Measurements from ENCODE around the gene GINS1. TPM values are rescaled to one million over a fixed set of nuclear protein-coding genes. Genes with fewer than 3 reads are reported as not detected.

The GINS1 gene
- total and polyA plus RNA-seq, 2 of the 8 experiments (the other 6 are each of a cell fraction or from before 2014, with no cell fraction given) = 44.7 to 68.4 TPM

DNA sequence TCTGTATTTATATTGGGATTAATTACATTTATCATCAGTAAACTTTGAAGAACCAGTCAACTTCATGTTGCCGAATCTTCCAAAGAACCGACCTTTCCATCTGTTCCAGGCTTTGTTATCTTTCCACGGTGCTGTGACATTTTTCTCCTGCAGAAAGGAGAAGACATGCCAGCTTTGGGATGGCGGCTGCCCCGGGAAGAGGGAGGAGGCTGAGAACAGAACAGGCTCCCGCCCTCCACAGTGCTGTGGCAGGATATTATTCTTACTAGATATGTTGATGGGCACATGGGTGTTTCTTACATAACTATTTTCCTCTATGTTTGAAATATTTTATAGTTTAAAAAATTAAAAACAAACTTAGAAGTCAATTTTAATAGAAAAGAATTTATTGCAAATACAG lies 44.9 kb downstream of the GINS1 start:
- H3K4me3 ChIP-seq (ENCODE audit: extremely low read depth in 1 of 4, insufficient read depth in 2 of 4, low read depth in 3 of 4, low read length in 4 of 4) = no peak overlapping the region
- H2AFZ ChIP-seq (ENCODE audit: low read length) = no peak overlapping the region
- no peak overlapping the region for H2BK12ac ChIP-seq (ENCODE audit: low read depth, low read length)
- H4K20me1 ChIP-seq (replicated peaks in 1 of 2; ENCODE audit: control insufficient read depth in 1 of 2, insufficient read depth in 2 of 2, low read length in 2 of 2) = no peaks in the 10 kb centered on the region
- CTCF ChIA-PET (ENCODE audit: partially characterized antibody) = interaction anchor here (1.1 kb wide), 1 partner anchor 18 kb away, joined by 3 read pairs; no protein-coding TSS in a partner anchor
- H3K79me1 ChIP-seq (ENCODE audit: low read depth, low read length) = no peaks in the 10 kb centered on the region
- H3K27ac ChIP-seq (ENCODE audit: low read depth, low read length) = no peak overlapping the region
- no peak overlapping the region for H3K18ac ChIP-seq (ENCODE audit: extremely low read depth, low read length)
- no peak overlapping the region for H3K4ac ChIP-seq (replicated peaks; ENCODE audit: insufficient read length, low read depth, low read length)
- H2BK20ac ChIP-seq (ENCODE audit: low read length) = no peak overlapping the region
- H3K14ac ChIP-seq (ENCODE audit: insufficient read length) = no peak overlapping the region
- WGBS, 2 experiments (ENCODE audit: extremely low coverage in 1 of 2, insufficient coverage in 1 of 2, insufficient read length in 1 of 2, insufficient replicate concordance in 2 of 2, low coverage in 1 of 2, low lambda C conversion rate in 2 of 2, missing lambda C conversion rate in 1 of 2) = 97% methylated on average over 6 of the region's 6 CpGs; no CpG with 5 or more reads in 1 of the 2 experiments
- no peaks in the 10 kb centered on the region for H3K27me3 ChIP-seq (replicated peaks in 1 of 4; ENCODE audit: control insufficient read depth in 3 of 4, extremely low read depth in 1 of 4, insufficient read depth in 3 of 4, low read length in 3 of 4)
- H3K23me2 ChIP-seq (ENCODE audit: low read depth, low read length) = no peaks in the 10 kb centered on the region
- H3K23ac ChIP-seq (ENCODE audit: insufficient read length) = no peak overlapping the region
- H3K9ac ChIP-seq (replicated peaks in 1 of 4; ENCODE audit: extremely low read depth in 1 of 4, low read depth in 3 of 4, low read length in 3 of 4) = no peak overlapping the region
- H4K8ac ChIP-seq (ENCODE audit: extremely low read depth, insufficient read depth, low read length) = no peak overlapping the region
- POLR2A ChIA-PET (ENCODE audit: partially characterized antibody) = interaction anchor here (1.4 kb wide), 1 partner anchor 10 kb away, joined by 4 read pairs; no protein-coding TSS in a partner anchor
- no peaks in the 10 kb centered on the region; a peak in 1 of 4 replicates for H3K9me3 ChIP-seq (ENCODE audit: insufficient read depth in 2 of 2, low read depth in 1 of 2, low read length in 1 of 2)
- H3K4me2 ChIP-seq (ENCODE audit: insufficient read depth in 1 of 2, low read depth in 2 of 2, low read length in 2 of 2) = no peak overlapping the region
- no peak overlapping the region for H4K91ac ChIP-seq (replicated peaks; ENCODE audit: insufficient read length, low read length)
- no peak overlapping the region for H4K5ac ChIP-seq (ENCODE audit: insufficient read length, low read depth, low read length)
- peaks cover 6 to 41% (median 17%) of the 10 kb centered on the region in 4 experiments; a peak in 6 of 8 replicates for H3K36me3 ChIP-seq (ENCODE audit: control insufficient read depth in 2 of 4, insufficient read depth in 4 of 4, low read length in 3 of 4)
- H3K56ac ChIP-seq (replicated peaks; ENCODE audit: insufficient read length, low read depth, low read length) = no peak overlapping the region
- H3K4me1 ChIP-seq (replicated peaks in 1 of 4; ENCODE audit: control insufficient read depth in 3 of 4, insufficient read depth in 4 of 4, low read length in 3 of 4) = no peaks in the 10 kb centered on the region; a peak in 1 of 7 replicates
- H2BK120ac ChIP-seq (replicated peaks; ENCODE audit: low read depth, low read length) = no peak overlapping the region
- no peak overlapping the region for H2AK5ac ChIP-seq (ENCODE audit: low read depth, low read length)
- no peak overlapping the region for H2BK5ac ChIP-seq (ENCODE audit: low read depth, low read length)
- no peak for FAIRE-seq
- no peak overlapping the region for H2BK15ac ChIP-seq (ENCODE audit: low read length)
- no peak for DNase-seq (ENCODE audit: low read depth in 1 of 2, low spot score in 2 of 2)
- H3K79me2 ChIP-seq (ENCODE audit: control insufficient read depth in 1 of 2, insufficient read depth in 2 of 2, low read length in 2 of 2) = no peaks in the 10 kb centered on the region
- no peak for TF ChIP-seq SP4 (IDR thresholded peaks at IDR 0.05; ENCODE audit: low read length)
- TF ChIP-seq HDAC6 (IDR thresholded peaks at IDR 0.05; ENCODE audit: low read depth, low read length) = no peak
- TF ChIP-seq SRF (IDR thresholded peaks at IDR 0.05; ENCODE audit: low read depth, low read length) = no peak
- no peak for TF ChIP-seq BCL11A (IDR thresholded peaks at IDR 0.05; ENCODE audit: low read depth in 2 of 2, low read length in 2 of 2)
- TF ChIP-seq SIN3A (conservative IDR thresholded peaks at IDR 0.05 in 1 of 2, IDR thresholded peaks at IDR 0.05 in 1 of 2; ENCODE audit: low read depth in 1 of 2, low read length in 2 of 2) = no peak

Measured in H1 (cell line).